ENCODE data around the gene C10orf71.

- TF ChIP-seq GATA3 (IDR thresholded peaks at IDR 0.05; ENCODE audit: low read depth, low read length) = no peak
- no peak for TF ChIP-seq GATA2 (IDR thresholded peaks at IDR 0.05; ENCODE audit: low read depth, low read length)
Observed at GRCh38 chr10:49355221-49355620, 56.3 kb downstream of the C10orf71 start.

Measured in SH-SY5Y (cell line).